ENCODE data around the gene GPR17.

GPR17 gene

DNA sequence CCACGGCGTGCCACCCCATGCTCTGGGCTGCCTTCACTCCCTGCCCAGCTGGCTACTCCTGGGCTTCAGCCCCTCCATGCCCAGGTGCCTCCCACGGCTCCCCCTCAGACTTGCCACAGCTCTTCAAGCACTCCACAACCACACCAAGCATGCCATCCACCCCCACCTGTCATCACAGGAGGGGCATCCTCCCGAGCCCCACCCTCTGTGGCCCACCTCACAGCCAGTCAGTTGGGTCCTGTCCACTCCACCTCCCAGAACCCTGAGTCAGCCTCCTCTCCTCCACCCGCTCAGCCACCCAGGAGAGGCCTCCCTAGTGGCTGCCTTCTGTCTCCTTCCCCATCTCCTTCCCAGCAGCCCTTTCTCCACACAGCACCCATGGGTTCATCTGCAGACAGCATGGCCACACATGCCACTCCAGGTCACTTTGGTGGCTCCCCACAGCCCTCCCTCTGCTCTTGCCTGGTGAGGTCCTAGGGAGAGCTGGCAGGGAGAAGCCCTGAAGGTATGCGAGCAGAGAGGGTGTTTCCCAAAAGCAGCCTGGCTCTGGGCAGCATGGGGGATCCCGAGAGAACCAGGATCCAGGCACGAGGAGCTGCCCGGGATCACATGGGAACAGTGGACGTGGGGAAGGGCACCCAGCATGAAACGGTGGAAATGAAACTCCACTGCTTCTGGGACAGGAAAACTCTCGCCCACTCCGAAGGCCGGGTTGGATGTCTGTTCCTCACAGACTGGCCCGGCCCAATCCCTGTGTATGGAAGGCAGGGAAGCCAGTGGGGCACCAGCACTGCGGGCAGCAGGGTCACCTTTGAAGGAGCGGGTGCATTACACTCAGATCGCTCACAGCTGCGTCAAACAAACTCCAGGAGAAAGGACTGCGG is 26.6 kb downstream of the GPR17 start:
- H3K4me3 ChIP-seq (ENCODE audit: low read length), result no peak overlapping the region
- H3K36me3 ChIP-seq (ENCODE audit: insufficient read depth, low read length), result no peaks in the 10 kb centered on the region
- H3K4me1 ChIP-seq (ENCODE audit: insufficient read depth, low read length), result peaks cover 5% of the 10 kb centered on the region; the same call in 1 of the 2 replicates
- H3K27ac ChIP-seq (ENCODE audit: low read depth, low read length), result no peak overlapping the region
- no peaks in the 10 kb centered on the region for H3K9me3 ChIP-seq (ENCODE audit: insufficient read depth, low read depth, low read length)
- peaks cover 53% of the 10 kb centered on the region for H3K27me3 ChIP-seq (ENCODE audit: insufficient read depth, low read length)
- H3K9ac ChIP-seq (ENCODE audit: low read depth, low read length), result no peak overlapping the region
- 82% methylated on average over 20 of the region's 20 CpGs for WGBS

DNA sequence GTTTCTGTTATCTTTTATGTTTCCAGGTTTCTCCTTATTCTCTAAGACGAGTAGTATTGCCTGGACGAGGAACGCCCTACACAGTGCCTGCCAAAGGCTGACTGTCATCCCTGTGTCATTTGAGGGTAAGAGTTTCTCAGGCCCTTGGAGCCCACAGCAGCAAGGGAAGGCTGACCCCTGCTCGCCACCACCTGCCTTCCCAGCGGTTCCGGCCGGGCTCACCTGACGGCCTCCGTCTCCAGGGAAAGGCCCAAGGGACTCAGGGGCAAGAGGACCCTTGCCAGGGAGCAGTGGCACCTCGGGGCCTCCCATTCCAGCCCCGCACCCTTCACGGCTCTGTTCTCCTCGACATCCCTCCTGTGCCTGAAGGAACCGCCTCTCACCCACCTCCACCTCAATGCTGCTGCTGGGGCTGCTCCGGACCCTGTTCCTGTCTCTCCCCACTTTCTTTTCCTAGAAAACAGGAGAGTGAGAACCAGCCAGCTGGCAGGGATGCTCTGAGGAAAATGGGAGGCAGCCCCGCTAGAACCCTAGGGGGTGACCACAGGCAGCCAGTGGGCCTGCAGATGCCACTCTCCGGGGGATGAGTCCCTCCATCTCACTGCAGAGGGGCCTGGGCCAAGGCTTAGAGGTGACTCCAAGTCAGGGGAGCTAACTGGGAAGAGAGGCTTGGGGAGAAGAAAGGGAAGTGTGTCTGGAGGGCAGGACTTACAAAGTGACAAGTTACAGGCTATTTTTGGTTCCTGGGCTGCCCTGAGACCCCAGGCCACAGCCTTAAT is 27.5 kb downstream of the GPR17 start:
- no peak overlapping the region for H3K4me3 ChIP-seq (ENCODE audit: low read length)
- H3K27me3 ChIP-seq (ENCODE audit: insufficient read depth, low read length), result peaks cover 62% of the 10 kb centered on the region

DNA sequence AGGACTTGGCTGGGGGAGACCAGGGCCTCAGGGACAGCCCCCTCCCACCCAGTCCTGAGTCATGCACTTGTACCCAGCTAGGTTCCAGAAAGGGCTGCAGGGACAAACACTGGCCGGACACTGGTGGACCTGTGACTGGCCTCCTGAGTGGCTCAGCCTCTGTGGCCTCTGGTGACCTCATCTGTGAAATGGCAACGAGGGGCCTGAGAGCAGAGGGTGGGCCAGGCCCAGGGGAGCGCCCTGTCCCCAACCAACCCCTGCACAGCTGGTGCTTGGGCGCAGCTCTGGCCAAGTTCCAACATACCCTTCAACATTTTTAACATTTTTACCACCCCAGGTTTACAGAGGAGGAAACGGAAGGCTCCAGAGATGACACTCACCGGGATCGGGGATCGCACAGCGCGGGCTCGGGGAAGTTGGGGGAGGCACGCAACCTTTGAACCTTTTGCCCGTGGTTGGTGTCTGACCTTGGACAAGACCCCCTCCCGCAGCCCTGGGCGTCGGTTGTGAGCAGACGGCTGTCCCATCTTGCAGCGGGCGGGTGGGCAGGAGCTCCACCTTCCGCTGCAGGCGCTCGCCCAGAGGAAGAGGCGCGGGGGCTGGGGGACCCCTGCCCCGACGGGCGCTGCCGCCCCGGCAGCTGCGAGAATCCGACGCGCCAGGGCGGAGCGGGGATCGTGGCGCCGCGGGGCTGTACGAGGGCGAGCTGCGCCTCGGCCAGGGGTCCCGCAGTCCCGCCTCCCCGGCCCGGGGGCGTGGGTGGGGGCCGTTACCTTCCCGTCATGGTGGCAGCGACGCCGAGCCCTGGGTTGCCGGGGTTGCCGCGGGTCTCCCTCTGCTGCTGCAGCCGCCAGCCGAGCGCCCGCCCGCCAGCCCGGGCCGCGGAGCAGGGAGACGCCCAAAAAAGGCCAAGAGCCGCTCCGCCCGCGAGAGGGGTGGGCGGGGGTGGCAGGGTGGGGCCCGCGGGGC is 28.6 kb downstream of the GPR17 start:
- WGBS, result 8% methylated on average over 62 of the region's 72 CpGs
- peaks cover 5% of the 10 kb centered on the region; the same call in 1 of the 2 replicates for H3K4me1 ChIP-seq (ENCODE audit: insufficient read depth, low read length)
- no peak overlapping the region for H3K27ac ChIP-seq (ENCODE audit: low read depth, low read length)
- H3K9me3 ChIP-seq (ENCODE audit: insufficient read depth, low read depth, low read length), result no peaks in the 10 kb centered on the region
- H3K9ac ChIP-seq (ENCODE audit: low read depth, low read length), result peak overlapping the region; percentile 30
- H3K36me3 ChIP-seq (ENCODE audit: insufficient read depth, low read length), result no peaks in the 10 kb centered on the region
- peak overlapping the region; percentile 59 for H3K4me3 ChIP-seq (ENCODE audit: low read length)
- peaks cover 68% of the 10 kb centered on the region for H3K27me3 ChIP-seq (ENCODE audit: insufficient read depth, low read length)

More for the DNA sequence above, 27.5 kb downstream of the GPR17 start:
- Histone ChIP-seq H3K9ac (ENCODE audit: low read depth, low read length) (no peak overlapping the region), H3K27ac (ENCODE audit: low read depth, low read length) (no peak overlapping the region), H3K9me3 (ENCODE audit: insufficient read depth, low read depth, low read length) (no peaks in the 10 kb centered on the region), H3K36me3 (ENCODE audit: insufficient read depth, low read length) (no peaks in the 10 kb centered on the region), H3K4me1 (ENCODE audit: insufficient read depth, low read length) (peaks cover 5% of the 10 kb centered on the region; the same call in 1 of the 2 replicates)
- WGBS, result 88% methylated on average over 17 of the region's 17 CpGs

DNA sequence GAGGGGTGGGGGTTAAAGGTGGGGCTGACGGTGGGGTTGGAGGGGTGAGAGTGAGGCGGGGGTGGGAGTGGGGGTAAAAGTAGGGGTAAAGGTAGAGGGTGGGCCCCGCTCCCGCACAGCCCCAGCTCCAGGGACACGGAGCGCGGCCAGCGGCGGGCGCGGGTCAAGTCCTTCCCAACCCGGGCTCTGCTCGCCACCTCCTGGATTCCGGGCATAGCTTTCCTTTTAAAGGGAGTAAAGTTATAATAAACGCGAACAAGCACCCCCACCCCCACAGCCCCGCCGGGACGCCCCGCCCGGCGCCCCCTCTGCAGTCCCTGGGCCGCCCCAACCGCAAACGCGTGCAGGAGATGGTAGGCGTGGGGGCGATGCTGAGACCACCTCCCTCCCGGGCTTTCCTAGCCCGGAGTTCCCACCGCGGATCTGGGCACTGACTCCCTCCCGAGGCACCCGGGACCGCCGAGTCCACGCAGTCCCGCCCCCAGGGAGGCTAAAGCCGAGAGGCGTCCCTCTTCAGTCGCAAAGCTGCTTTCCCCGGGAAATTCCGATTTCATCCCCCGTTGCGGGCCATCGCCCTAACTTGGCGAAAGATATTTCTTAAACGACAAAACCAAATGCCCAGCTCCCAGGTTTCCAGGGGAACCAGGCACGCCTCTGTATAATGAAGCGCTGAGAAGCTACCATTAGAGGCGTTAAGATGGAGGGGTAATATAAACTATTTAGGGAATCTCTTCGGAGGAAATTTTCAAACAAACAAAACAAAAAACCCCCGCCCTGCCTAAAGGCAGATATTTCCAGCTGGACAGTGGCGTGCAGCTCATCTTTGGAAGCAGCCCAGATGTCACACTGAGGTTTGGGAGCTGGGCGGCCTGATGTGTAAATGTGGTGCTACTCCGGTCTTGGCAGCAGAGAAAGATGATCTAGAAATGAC is 29.6 kb downstream of the GPR17 start, which contains the start of gene LIMS2:
Gene LIMS2 (minus strand): TSS at position 200 of the 931 bp plus-strand sequence. CDS start 506 bp downstream, outside the sequence.
- H3K9ac ChIP-seq (ENCODE audit: low read depth, low read length), result peak within 1 kb of the TSS; percentile 30
- no peaks in the 10 kb centered on the region for H3K9me3 ChIP-seq (ENCODE audit: insufficient read depth, low read depth, low read length)
- H3K4me3 ChIP-seq (ENCODE audit: low read length), result peak within 1 kb of the TSS; percentile 66
- H3K36me3 ChIP-seq (ENCODE audit: insufficient read depth, low read length), result no peaks in the 10 kb centered on the region
- no peak within 1 kb of the TSS for H3K27ac ChIP-seq (ENCODE audit: low read depth, low read length)
- peaks cover 5% of the 10 kb centered on the region; the same call in 1 of the 2 replicates for H3K4me1 ChIP-seq (ENCODE audit: insufficient read depth, low read length)
- H3K27me3 ChIP-seq (ENCODE audit: insufficient read depth, low read length), result peaks cover 68% of the 10 kb centered on the region
- WGBS, result 6% methylated on average over 51 of the region's 56 CpGs

DNA sequence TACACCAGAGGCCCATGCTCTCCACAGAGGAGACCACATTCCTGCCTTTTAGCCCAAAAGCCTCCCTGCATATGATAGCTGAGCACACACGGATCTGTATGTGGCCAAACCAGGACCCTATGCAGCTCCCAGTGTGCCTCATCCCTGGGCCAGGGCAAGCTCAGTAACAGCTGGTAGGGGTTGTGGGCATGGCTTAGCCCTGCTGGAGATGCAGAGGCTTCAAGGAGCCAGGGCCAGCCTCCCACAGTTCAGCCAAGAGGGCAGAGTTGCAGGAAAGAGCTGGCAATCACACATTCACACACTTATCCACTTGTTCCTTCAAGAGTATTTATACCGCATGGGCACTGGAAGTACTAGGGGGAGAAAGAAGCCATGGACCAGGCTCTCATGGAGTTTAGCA is 31.0 kb downstream of the GPR17 start:
- peaks cover 5% of the 10 kb centered on the region; the same call in 1 of the 2 replicates for H3K4me1 ChIP-seq (ENCODE audit: insufficient read depth, low read length)

DNA sequence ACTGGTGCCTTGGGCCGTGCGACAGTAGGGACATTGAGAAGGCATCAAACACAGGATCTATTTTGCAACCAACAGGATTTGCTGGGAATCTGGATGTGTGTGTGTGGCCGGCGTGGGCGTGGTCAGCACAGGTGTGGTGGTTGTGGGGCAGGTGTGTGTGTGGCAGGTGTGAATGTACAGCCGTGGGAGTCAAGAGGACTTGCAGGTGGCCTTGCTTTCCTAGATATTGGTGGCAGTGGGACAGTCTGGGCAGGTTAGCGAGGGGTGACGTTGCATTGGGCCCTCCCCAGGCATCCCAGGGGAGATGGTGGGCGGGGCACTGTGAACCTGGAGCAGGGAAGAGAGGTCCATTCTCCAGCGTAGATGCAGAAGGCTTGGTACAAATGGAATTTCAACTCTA is 32.6 kb downstream of the GPR17 start:
- 86% methylated on average over 10 of the region's 10 CpGs for WGBS
- no peaks in the 10 kb centered on the region for H3K36me3 ChIP-seq (ENCODE audit: insufficient read depth, low read length)
- H3K9me3 ChIP-seq (ENCODE audit: insufficient read depth, low read depth, low read length), result no peaks in the 10 kb centered on the region
- no peak overlapping the region for H3K4me3 ChIP-seq (ENCODE audit: low read length)
- H3K27me3 ChIP-seq (ENCODE audit: insufficient read depth, low read length), result peaks cover 52% of the 10 kb centered on the region
- H3K4me1 ChIP-seq (ENCODE audit: insufficient read depth, low read length), result peaks cover 5% of the 10 kb centered on the region; the same call in 1 of the 2 replicates
- H3K27ac ChIP-seq (ENCODE audit: low read depth, low read length), result no peak overlapping the region
- H3K9ac ChIP-seq (ENCODE audit: low read depth, low read length), result no peak overlapping the region

More for the DNA sequence above, 31.0 kb downstream of the GPR17 start:
- Histone ChIP-seq H3K9me3 (ENCODE audit: insufficient read depth, low read depth, low read length) (no peaks in the 10 kb centered on the region), H3K36me3 (ENCODE audit: insufficient read depth, low read length) (no peaks in the 10 kb centered on the region), H3K27me3 (ENCODE audit: insufficient read depth, low read length) (peaks cover 66% of the 10 kb centered on the region), H3K4me3 (ENCODE audit: low read length) (no peak overlapping the region), H3K9ac (ENCODE audit: low read depth, low read length) (no peak overlapping the region), H3K27ac (ENCODE audit: low read depth, low read length) (no peak overlapping the region)
- WGBS, result 80% methylated on average over 2 of the region's 2 CpGs

DNA sequence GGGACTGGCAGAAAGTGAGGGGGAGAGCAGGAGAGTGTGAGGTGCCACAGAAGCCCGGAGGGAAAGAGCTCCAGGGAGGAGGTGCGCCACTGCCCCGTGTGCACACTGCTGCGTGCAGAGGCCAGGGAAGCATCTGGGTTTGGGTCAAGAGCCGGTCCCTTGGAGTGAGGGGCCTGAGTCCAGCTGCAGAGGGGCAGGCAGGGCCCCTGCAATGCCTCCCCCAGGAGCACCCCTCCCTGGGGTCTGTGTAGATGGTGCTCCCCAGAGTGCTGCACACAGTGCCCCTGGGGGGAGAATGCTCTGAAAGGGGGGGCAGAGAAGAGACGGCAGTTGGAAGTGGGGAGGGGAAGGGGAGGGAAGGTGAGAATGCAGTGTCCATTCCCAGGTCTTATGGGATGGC is 33.0 kb downstream of the GPR17 start:
- no peaks in the 10 kb centered on the region for H3K36me3 ChIP-seq (ENCODE audit: insufficient read depth, low read length)
- peaks cover 5% of the 10 kb centered on the region; the same call in 1 of the 2 replicates for H3K4me1 ChIP-seq (ENCODE audit: insufficient read depth, low read length)
- no peak overlapping the region for H3K27ac ChIP-seq (ENCODE audit: low read depth, low read length)
- no peak overlapping the region for H3K4me3 ChIP-seq (ENCODE audit: low read length)
- H3K9me3 ChIP-seq (ENCODE audit: insufficient read depth, low read depth, low read length), result no peaks in the 10 kb centered on the region
- H3K9ac ChIP-seq (ENCODE audit: low read depth, low read length), result no peak overlapping the region
- 90% methylated on average over 6 of the region's 6 CpGs for WGBS
- H3K27me3 ChIP-seq (ENCODE audit: insufficient read depth, low read length), result peaks cover 48% of the 10 kb centered on the region

DNA sequence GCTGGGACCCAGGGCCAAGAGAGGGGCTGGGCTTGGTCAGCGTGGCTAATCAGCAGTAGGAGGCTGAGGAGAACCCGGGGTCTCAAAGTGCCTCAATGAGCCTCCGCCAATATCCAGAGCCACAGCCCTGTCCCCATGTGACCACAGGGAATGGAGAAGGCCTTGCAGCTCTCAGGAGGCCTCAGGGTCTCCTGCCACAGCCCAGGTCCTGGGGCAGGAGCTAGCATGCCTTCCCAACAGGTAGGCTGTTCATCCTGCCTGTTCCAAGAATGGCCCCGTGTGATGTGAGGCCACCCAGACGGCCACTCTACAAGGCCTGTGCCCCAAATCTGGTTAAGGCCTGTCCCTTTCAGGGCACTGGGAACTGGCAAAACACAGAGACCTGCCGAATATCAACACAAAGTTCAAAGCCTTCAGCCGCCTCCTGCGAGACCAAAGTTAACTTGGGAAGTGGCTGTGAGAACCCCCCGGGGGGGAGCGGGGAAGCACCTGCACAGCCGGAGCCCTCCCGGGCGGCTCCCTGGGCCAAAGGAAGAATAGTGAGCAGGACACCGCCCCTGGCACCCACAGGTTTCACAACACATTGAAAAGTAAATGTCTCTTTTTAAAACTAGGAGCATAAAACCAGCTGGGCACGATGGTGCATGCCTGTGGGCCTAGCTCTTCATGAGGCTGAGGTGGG is 33.9 kb downstream of the GPR17 start:
- Histone ChIP-seq H3K9me3 (ENCODE audit: insufficient read depth, low read depth, low read length) (no peaks in the 10 kb centered on the region), H3K36me3 (ENCODE audit: insufficient read depth, low read length) (no peaks in the 10 kb centered on the region), H3K27me3 (ENCODE audit: insufficient read depth, low read length) (peaks cover 39% of the 10 kb centered on the region), H3K27ac (ENCODE audit: low read depth, low read length) (no peak overlapping the region), H3K4me3 (ENCODE audit: low read length) (no peak overlapping the region), H3K4me1 (ENCODE audit: insufficient read depth, low read length) (peaks cover 5% of the 10 kb centered on the region; the same call in 1 of the 2 replicates), H3K9ac (ENCODE audit: low read depth, low read length) (no peak overlapping the region)
- 86% methylated on average over 15 of the region's 15 CpGs for WGBS

DNA sequence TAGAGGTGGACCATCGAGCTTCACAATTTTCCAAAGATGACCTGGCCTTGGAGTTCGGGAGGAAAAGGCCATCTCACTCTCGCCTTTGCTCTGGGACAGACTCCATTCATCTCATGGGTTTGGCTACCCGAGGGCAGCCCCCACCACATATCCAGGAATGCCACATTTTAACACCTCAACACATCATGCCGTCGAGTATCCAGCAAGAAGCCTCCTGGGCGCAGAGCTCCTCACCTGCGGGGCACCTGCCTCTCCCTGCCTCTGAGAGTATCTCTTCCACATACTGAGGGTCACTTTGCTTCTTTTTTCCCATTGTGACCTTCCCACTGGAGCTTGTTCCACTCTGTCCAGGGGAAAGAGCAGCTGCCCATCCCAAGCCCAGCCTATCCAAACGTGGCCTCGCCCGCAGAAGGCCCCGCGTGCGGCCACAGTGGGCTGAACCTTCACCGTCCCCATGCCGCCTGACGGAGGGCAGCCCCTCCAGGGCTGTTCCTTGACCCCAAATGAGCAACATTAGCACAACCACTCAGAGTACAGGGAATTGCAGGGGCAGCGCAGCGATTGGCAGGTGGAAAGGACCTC is 34.8 kb downstream of the GPR17 start:
- Histone ChIP-seq H3K9me3 (ENCODE audit: insufficient read depth, low read depth, low read length) (no peaks in the 10 kb centered on the region), H3K36me3 (ENCODE audit: insufficient read depth, low read length) (no peaks in the 10 kb centered on the region), H3K9ac (ENCODE audit: low read depth, low read length) (no peak overlapping the region), H3K27ac (ENCODE audit: low read depth, low read length) (no peak overlapping the region), H3K27me3 (ENCODE audit: insufficient read depth, low read length) (peaks cover 33% of the 10 kb centered on the region), H3K4me1 (ENCODE audit: insufficient read depth, low read length) (peaks cover 4% of the 10 kb centered on the region; the same call in 1 of the 2 replicates), H3K4me3 (ENCODE audit: low read length) (no peak overlapping the region)
- WGBS, result 93% methylated on average over 19 of the region's 19 CpGs
